ENCODE data around the gene GAL3ST2. TPM values are rescaled to one million over a fixed set of nuclear protein-coding genes. Genes with fewer than 3 reads are reported as not detected.
"Not testable (repeated sequence)": the region's sequence is repeated elsewhere in the genome, so short reads cannot be mapped to it uniquely, and the experiment has no call there.

Gene GAL3ST2
- total RNA-seq, 2 donors from 2014 or later = 2.4 TPM; not detected in 1

DNA sequence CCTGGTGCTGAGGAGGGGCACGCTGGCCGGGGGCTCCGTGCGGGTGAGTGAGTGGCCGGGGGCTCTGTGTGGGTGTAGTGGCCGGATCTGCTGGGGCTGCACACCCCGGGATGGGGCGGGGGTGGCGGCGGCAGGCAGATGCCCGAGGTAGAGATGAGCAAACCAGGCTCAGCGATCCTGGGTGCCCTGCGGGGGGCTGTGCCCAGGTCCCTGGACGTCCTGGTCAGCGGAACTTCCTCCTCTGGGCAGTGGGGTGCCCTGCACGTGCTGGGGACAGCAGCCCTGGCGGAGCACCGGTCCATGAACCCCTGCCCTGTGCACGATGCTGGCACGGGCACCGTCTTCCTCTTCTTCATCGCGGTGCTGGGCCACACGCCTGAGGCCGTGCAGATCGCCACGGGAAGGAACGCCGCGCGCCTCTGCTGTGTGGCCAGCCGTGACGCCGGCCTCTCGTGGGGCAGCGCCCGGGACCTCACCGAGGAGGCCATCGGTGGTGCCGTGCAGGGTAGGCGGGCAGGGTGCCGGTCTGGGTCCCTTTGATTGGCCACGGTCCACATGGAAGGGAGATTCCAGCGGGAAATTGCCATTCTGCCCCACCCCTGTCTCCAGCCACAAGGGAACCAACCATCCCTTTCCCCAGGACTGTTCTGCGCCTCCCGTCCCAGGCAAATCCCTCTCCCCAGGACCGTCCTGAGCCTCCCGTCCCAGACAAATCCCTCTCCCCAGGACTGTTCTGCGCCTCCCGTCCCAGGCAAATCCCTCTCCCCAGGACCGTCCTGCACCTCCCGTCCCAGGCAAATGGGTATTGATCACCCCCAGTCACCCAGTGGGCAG lies 38.2 kb downstream of the GAL3ST2 start:
- DNase-seq (ENCODE audit: low spot score) = no peak
- intact Hi-C loops (cut with DNase I) = no loop called here
- WGBS = 86% methylated on average over 44 of the region's 52 CpGs

DNA sequence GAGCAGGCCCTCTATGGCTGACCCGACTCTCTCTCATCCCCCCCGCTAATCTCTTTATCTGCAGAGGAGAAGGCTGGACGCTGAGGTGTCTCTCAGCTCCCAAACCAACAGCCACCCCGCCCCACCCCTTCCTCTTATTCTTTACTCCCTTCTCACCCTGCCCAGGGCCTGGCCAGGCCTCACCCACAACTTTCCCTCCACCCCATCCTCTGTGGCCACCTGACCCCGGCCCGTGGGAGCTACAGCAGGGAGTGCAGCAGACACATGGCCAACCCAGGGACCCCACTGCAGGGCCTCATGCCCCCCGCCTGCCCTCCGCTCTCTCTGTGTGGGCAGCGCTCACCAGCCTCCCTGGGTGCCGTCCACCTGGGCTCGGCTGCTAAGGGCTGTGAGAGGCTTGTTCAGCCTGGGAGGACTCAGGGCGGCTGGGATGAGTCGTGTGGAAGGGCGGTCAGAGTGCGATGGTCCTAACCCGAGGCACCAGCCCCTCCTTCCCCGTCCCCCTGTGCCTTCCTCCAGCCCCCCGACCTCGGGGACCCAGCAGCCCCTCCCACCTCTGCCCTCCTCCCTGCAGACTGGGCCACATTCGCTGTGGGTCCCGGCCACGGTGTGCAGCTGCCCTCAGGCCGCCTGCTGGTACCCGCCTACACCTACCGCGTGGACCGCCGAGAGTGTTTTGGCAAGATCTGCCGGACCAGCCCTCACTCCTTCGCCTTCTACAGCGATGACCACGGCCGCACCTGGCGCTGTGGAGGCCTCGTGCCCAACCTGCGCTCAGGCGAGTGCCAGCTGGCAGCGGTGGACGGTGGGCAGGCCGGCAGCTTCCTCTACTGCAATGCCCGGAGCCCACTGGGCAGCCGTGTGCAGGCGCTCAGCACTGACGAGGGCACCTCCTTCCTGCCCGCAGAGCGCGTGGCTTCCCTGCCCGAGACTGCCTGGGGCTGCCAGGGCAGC lies 39.1 kb downstream of the GAL3ST2 start:
- DNase-seq (ENCODE audit: low spot score) = no peak

More for the DNA sequence above, 38.2 kb downstream of the GAL3ST2 start:
- H3K4me1 ChIP-seq (replicated peaks) = no peaks in the 10 kb centered on the region
- no peak for TF ChIP-seq POLR2AphosphoS5 (IDR thresholded peaks at IDR 0.05)
- no peak for TF ChIP-seq POLR2A (IDR thresholded peaks at IDR 0.05)
- TF ChIP-seq CTCF (IDR thresholded peaks at IDR 0.05) = no peak
- no peaks in the 10 kb centered on the region for H3K36me3 ChIP-seq
- no peak overlapping the region for H3K4me3 ChIP-seq
- H3K27me3 ChIP-seq (replicated peaks; ENCODE audit: insufficient read depth) = no peaks in the 10 kb centered on the region
- no peak overlapping the region for H3K27ac ChIP-seq
- H3K9me3 ChIP-seq = no peaks in the 10 kb centered on the region

GRCh38 chr2:241816431-241817121 lies 40.0 kb downstream of the GAL3ST2 start:
- no peaks in the 10 kb centered on the region for H3K36me3 ChIP-seq
- H3K27me3 ChIP-seq (replicated peaks; ENCODE audit: insufficient read depth) = no peaks in the 10 kb centered on the region
- TF ChIP-seq CTCF (IDR thresholded peaks at IDR 0.05) (no peak), POLR2A (IDR thresholded peaks at IDR 0.05) (no peak), POLR2AphosphoS5 (IDR thresholded peaks at IDR 0.05) (no peak)
- intact Hi-C loops (cut with DNase I) = no loop called here
- H3K4me1 ChIP-seq (replicated peaks) = no peaks in the 10 kb centered on the region
- 73% methylated on average over 33 of the region's 33 CpGs for WGBS
- no peaks in the 10 kb centered on the region for H3K9me3 ChIP-seq
- no peak overlapping the region for H3K27ac ChIP-seq
- no peak overlapping the region for H3K4me3 ChIP-seq
- DNase-seq (ENCODE audit: low spot score) = no peak

More for the DNA sequence above, 39.1 kb downstream of the GAL3ST2 start:
- Histone ChIP-seq H3K4me3 (no peak overlapping the region), H3K27me3 (replicated peaks; ENCODE audit: insufficient read depth) (no peaks in the 10 kb centered on the region), H3K4me1 (replicated peaks) (no peaks in the 10 kb centered on the region), H3K27ac (no peak overlapping the region), H3K9me3 (no peaks in the 10 kb centered on the region), H3K36me3 (no peaks in the 10 kb centered on the region)
- intact Hi-C loops (cut with DNase I) = no loop called here
- WGBS = 84% methylated on average over 47 of the region's 48 CpGs
- TF ChIP-seq POLR2A (IDR thresholded peaks at IDR 0.05) (no peak), CTCF (IDR thresholded peaks at IDR 0.05) (no peak), POLR2AphosphoS5 (IDR thresholded peaks at IDR 0.05) (no peak)

DNA sequence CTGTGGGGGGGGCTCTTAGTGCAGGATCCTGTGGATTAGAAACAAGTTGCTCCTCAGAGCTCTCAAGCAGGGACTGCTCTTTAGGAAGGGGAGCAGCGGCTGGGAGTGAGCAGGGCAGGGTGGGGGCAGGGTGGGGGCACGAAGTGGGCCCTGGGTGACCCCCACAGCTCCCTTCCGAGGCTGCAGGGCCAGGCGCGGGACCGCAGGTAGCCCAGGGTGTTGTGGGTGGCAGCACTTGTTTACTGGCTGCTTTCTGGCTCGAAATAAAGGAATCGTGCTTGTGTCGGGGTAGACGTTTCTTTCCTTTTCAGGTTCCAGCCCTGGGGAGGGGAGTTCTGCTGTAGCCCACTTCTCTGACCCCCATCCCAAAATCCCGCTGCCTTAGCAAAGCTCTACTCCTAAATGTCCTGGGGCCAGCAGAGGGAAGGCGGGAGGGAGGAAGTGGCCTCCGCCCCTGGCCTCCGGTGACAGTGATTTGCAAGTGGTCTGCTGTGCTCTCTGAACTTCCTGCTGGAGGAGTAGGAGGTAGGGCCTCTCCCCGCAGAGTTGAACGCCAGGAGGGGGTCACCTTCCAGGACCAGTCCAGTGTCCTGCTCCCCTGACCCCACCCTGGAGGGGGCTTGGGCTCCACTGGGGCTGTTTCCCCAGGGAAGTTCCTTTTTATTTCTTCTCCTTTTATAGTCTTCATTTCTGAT lies 40.7 kb downstream of the GAL3ST2 start:
- TF ChIP-seq CTCF (IDR thresholded peaks at IDR 0.05) (no peak), POLR2A (IDR thresholded peaks at IDR 0.05) (no peak), POLR2AphosphoS5 (IDR thresholded peaks at IDR 0.05) (no peak)
- 63% methylated on average over 12 of the region's 16 CpGs for WGBS
- intact Hi-C loops (cut with DNase I) = no loop called here
- no peak overlapping the region for H3K27ac ChIP-seq
- no peak overlapping the region for H3K4me3 ChIP-seq
- H3K4me1 ChIP-seq (replicated peaks) = no peaks in the 10 kb centered on the region
- H3K9me3 ChIP-seq = no peaks in the 10 kb centered on the region
- no peak for DNase-seq (ENCODE audit: low spot score)
- no peaks in the 10 kb centered on the region for H3K27me3 ChIP-seq (replicated peaks; ENCODE audit: insufficient read depth)
- H3K36me3 ChIP-seq = no peaks in the 10 kb centered on the region

DNA sequence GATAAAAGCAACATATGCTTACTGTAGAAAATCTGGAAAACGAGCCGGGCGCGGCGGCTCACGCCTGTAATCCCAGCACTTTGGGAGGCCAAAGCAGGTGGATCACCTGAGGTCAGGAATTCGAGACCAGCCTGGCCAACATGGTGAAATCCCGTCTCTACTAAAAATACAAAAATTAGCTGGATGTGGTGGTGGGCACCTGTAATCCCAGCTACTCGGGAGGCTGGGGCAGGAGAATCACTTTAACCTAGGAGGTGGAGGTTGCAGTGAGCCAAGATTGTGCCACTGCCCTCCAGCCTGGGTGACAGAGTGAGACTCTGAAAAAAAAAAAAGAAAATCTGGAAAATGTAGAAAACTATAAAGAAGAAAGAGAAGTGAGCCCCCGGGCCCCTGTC lies 41.2 kb downstream of the GAL3ST2 start:
- H3K9me3 ChIP-seq; H3K36me3 ChIP-seq; DNase-seq (ENCODE audit: low spot score); H3K27me3 ChIP-seq (replicated peaks; ENCODE audit: insufficient read depth); H3K4me3 ChIP-seq; intact Hi-C loops (cut with DNase I); H3K27ac ChIP-seq; H3K4me1 ChIP-seq (replicated peaks): not testable (repeated sequence)
- WGBS = 85% methylated on average over 10 of the region's 10 CpGs
